Tibial artery (tissue), 4 donors: ENCODE data around the gene UBXN2A.

Source experiments
- DNase-seq, 2 donors: peaks; one replicate each; pipeline ENCODE4 v3.0.0-alpha.2; 2019
- H3K27ac ChIP-seq, 2 donors: fragments of 200-600 bp; sonication (generic) in 1 of 2; 1 replicate in 1 of 2; 2 replicates in 1 of 2; pipeline ENCODE4 v1.5.1; 2018 to 2019; ENCODE audit warnings: mild to moderate bottlenecking in 1 of 2
- H3K27me3 ChIP-seq, 2 donors: fragments of 200-600 bp; sonication (generic) in 1 of 2; one replicate each; pipeline versions ENCODE4 v1.5.1 to v1.6.0; 2016 to 2019
- H3K36me3 ChIP-seq, 3 donors: fragments of 200-600 bp; sonication (generic) in 2 of 3; one replicate each; pipeline ENCODE4 v1.5.1; 2016 to 2019; ENCODE audit warnings: mild to moderate bottlenecking in 2 of 3
- H3K4me1 ChIP-seq, 4 donors: fragments of 200-600 bp; sonication (generic) in 2 of 4; 1 replicate in 3 of 4; 2 replicates in 1 of 4; pipeline ENCODE4 v1.5.1; 2016 to 2019
- H3K4me3 ChIP-seq, 2 donors: fragments of 200-600 bp; sonication (generic) in 1 of 2; 1 replicate in 1 of 2; 2 replicates in 1 of 2; pipeline ENCODE4 v1.5.1; 2018 to 2019; ENCODE audit warnings: mild to moderate bottlenecking in 2 of 2
- H3K9me3 ChIP-seq, 3 donors: fragments of 200-600 bp; sonication (generic) in 1 of 3; one replicate each; pipeline ENCODE4 v1.5.1; 2016 to 2019
- intact Hi-C: fragments of 100-400 bp; cut with DNase I; formaldehyde crosslinking; loops from one replicate; pipeline ENCODE4 v1.15.0; 2023; ENCODE audit warnings: low total_unique reads
- TF ChIP-seq, protein P1 (sequence below), 2 experiments: fragments of 200-600 bp in 1 of 2; fragments of 450-650 bp in 1 of 2; IDR thresholded peaks; one replicate each; pipeline ENCODE4 v1.5.1; 2017 to 2019; ENCODE audit warnings: antibody characterized with exemption in 2 of 2, mild to moderate bottlenecking in 1 of 2, moderate library complexity in 1 of 2

The UBXN2A gene

DNA sequence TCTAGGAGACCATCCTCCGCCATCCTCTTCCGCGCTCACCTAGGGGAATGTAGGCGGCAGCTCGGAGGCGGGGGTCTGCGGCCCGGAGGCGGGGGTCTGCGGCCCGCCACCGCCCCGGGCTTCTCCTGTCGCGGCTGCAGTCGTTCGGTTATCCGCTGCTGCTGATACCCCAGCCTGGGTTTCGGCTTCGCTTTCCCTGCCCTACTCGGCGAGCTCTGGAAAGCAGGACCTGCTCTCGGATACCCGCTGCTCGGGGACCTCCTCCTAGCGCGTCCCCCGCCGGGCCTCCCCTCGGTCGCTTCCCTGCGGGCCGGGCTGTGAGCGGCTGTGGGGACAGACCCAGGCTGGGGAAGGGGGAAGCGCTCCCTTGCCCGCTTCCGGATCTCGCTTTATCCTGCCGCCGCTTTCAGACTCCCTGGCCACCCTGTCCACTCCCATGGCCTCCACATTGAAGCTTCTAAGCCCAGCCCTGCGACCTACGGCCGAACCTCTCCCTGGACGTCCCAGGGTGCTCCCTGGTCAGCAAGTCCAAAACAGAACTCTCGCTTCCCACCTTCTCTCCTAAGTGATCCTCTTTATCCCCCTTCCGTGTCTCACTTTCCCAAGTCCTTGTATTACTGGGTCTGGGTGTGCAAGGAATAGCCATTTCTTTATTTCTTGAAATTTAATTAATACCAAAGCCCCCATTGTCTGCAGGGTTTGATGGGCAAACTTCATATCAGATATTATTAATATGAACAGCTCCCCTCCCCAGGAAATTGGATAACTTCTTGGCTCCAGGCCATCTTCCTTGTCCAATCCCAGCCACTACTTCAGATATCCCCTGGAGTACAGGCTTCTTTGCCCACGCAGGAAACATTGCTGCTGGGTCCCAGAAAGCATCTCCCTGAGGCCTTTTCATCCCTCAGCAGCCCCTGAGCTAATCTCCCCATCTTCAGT lies 110.0 kb downstream of the UBXN2A start:
- no peaks in the 10 kb centered on the region for H3K36me3 ChIP-seq
- peaks cover 0 to 42% (median 22%) of the 10 kb centered on the region in 4 donors for H3K4me1 ChIP-seq
- intact Hi-C loops, result no loop called here
- TF ChIP-seq, protein P1, sequence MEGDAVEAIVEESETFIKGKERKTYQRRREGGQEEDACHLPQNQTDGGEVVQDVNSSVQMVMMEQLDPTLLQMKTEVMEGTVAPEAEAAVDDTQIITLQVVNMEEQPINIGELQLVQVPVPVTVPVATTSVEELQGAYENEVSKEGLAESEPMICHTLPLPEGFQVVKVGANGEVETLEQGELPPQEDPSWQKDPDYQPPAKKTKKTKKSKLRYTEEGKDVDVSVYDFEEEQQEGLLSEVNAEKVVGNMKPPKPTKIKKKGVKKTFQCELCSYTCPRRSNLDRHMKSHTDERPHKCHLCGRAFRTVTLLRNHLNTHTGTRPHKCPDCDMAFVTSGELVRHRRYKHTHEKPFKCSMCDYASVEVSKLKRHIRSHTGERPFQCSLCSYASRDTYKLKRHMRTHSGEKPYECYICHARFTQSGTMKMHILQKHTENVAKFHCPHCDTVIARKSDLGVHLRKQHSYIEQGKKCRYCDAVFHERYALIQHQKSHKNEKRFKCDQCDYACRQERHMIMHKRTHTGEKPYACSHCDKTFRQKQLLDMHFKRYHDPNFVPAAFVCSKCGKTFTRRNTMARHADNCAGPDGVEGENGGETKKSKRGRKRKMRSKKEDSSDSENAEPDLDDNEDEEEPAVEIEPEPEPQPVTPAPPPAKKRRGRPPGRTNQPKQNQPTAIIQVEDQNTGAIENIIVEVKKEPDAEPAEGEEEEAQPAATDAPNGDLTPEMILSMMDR (IDR thresholded peaks at IDR 0.05), result no peak
- H3K4me3 ChIP-seq, result peak overlapping the region; percentile 68 to 80
- no peaks in the 10 kb centered on the region for H3K27me3 ChIP-seq
- H3K9me3 ChIP-seq, result no peaks in the 10 kb centered on the region
- peak overlapping the region; percentile 73 for H3K27ac ChIP-seq
- peak; percentile 31 to 69 for DNase-seq

DNA sequence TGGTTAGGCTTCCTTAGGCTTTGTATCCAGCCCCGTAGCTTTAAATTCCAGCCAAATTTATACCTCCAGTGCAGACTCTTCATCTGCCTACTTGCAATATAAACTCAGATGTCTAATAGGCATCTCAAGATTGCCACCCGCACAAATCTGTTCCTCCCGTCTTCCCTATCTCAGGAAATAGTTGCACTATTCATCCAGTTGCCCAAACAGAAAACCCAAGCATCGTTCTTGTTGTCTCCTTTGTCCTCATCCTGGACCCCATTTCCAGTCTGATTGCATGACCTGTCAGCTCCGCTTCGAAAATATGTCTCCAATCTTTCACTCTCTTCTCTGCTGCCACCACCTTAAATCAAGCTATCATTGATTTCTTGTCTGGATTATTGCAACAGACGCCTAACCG lies 111.6 kb downstream of the UBXN2A start:
- H3K27me3 ChIP-seq, result no peaks in the 10 kb centered on the region
- H3K4me3 ChIP-seq, result no peak overlapping the region
- intact Hi-C loops, result no loop called here
- H3K4me1 ChIP-seq, result peaks cover 0 to 29% (median 15%) of the 10 kb centered on the region in 4 donors
- H3K9me3 ChIP-seq, result no peaks in the 10 kb centered on the region
- TF ChIP-seq, protein P1 (IDR thresholded peaks at IDR 0.05), result no peak
- no peak for DNase-seq
- no peak overlapping the region for H3K27ac ChIP-seq
- no peaks in the 10 kb centered on the region for H3K36me3 ChIP-seq

DNA sequence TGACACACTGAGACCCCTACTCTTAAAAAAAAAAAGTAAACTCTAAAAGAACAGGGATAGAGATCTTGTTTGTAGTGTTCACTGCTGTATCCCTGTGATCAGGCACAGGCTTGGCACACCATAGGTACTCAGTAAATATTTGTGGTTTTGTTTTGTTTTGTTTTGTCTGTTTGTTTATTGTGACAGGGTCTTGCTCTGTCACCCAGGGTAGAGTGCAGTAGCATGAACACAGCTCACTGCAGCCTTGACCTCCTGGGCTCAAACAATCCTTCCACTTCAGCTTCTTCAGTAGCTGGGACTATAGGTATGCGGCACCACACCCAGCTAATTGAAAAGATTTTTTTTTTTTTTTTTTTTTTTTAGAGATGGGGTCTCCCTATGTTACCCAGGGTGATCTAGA lies 112.7 kb downstream of the UBXN2A start:
- TF ChIP-seq, protein P1 (IDR thresholded peaks at IDR 0.05), result no peak
- Histone ChIP-seq H3K4me3 (no peak overlapping the region), H3K27ac (no peak overlapping the region), H3K27me3 (no peaks in the 10 kb centered on the region), H3K9me3 (no peaks in the 10 kb centered on the region), H3K4me1 (peaks cover 0 to 22% (median 12%) of the 10 kb centered on the region in 4 donors), H3K36me3 (no peaks in the 10 kb centered on the region)
- intact Hi-C loops, result no loop called here
- no peak for DNase-seq
